HepG2 (cell line): ENCODE results near the gene LYPD6B.

ENCODE experiments used
- EZH2 ChIP-seq: conservative IDR thresholded peaks from 2 replicates; pipeline ENCODE4 v1.6.1; 2012; ENCODE audit warnings: mild to moderate bottlenecking, low read depth, low read length, moderate library complexity
- JUND ChIP-seq: sonication (generic); formaldehyde crosslinking; IDR thresholded peaks from 2 replicates; pipeline ENCODE4 v1.8.0; 2022; ENCODE audit warnings: mild to moderate bottlenecking, missing genetic modification reagents
- KDM5A ChIP-seq: fragments of 200-600 bp; sonication (generic); IDR thresholded peaks from 2 replicates; pipeline ENCODE4 v1.7.0; 2018; ENCODE audit warnings: antibody characterized with exemption, mild to moderate bottlenecking, low read length, borderline replicate concordance
- KLF13 ChIP-seq: sonication (generic); formaldehyde crosslinking; IDR thresholded peaks from 2 replicates; pipeline ENCODE4 v1.4.0; 2020; ENCODE audit warnings: mild to moderate bottlenecking, missing genetic modification reagents
- KLF6 ChIP-seq: IDR thresholded peaks from 2 replicates; pipeline ENCODE4 v1.8.0; 2016; ENCODE audit warnings: missing biosample characterization, missing genetic modification reagents
- NR1H2 ChIP-seq: sonication (generic); formaldehyde crosslinking; IDR thresholded peaks from 2 replicates; pipeline ENCODE4 v1.8.1; 2022; ENCODE audit warnings: low read depth, missing genetic modification reagents, borderline replicate concordance
- SMARCC2 ChIP-seq: fragments of 450-650 bp; IDR thresholded peaks from 2 replicates; pipeline ENCODE4 v1.6.1; 2017; ENCODE audit warnings: antibody characterized with exemption, mild to moderate bottlenecking
- ZNF577 ChIP-seq: sonication (generic); formaldehyde crosslinking; IDR thresholded peaks from 2 replicates; pipeline ENCODE4 v1.4.0; 2020; ENCODE audit warnings: mild to moderate bottlenecking, low read depth, missing genetic modification reagents, borderline replicate concordance
- ZNF580 ChIP-seq: IDR thresholded peaks from 2 replicates; pipeline ENCODE4 v1.6.1; 2016; ENCODE audit warnings: low read depth, borderline replicate concordance
- TF ChIP-seq, protein P1 (sequence below): sonication (generic); formaldehyde crosslinking; IDR thresholded peaks from 2 replicates; pipeline ENCODE4 v1.5.0; 2020; ENCODE audit warnings: mild to moderate bottlenecking, missing genetic modification reagents, moderate library complexity

GRCh38 chr2:149103081-149103620 is 64.7 kb downstream of the LYPD6B start:
- TF ChIP-seq NR1H2 (CRISPR knock-in tag) (no peak), SMARCC2 (no peak), KDM5A (no peak), ZNF580 (CRISPR knock-in tag) (no peak), KLF6 (CRISPR knock-in tag) (no peak), ZNF577 (CRISPR knock-in tag) (no peak), EZH2 (no peak), JUND (no peak), KLF13 (CRISPR knock-in tag) (no peak)
- TF ChIP-seq, protein P1, sequence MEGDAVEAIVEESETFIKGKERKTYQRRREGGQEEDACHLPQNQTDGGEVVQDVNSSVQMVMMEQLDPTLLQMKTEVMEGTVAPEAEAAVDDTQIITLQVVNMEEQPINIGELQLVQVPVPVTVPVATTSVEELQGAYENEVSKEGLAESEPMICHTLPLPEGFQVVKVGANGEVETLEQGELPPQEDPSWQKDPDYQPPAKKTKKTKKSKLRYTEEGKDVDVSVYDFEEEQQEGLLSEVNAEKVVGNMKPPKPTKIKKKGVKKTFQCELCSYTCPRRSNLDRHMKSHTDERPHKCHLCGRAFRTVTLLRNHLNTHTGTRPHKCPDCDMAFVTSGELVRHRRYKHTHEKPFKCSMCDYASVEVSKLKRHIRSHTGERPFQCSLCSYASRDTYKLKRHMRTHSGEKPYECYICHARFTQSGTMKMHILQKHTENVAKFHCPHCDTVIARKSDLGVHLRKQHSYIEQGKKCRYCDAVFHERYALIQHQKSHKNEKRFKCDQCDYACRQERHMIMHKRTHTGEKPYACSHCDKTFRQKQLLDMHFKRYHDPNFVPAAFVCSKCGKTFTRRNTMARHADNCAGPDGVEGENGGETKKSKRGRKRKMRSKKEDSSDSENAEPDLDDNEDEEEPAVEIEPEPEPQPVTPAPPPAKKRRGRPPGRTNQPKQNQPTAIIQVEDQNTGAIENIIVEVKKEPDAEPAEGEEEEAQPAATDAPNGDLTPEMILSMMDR, result no peak
